Activated T-cell treated with anti-CD3 and anti-CD28 coated beads, Interleukin-2, amount 50 U/mL, for 24 hours (primary cell): ENCODE results near the gene KRTAP5-1.
"Not testable (repeated sequence)": the region's sequence is repeated elsewhere in the genome, so short reads cannot be mapped to it uniquely, and the experiment has no call there.

Experiments
- DNase-seq: peaks from one replicate; pipeline ENCODE4 v3.0.0-alpha.2; 2020
- H3K27ac Mint-ChIP-seq: 2 replicates; pipeline ENCODE4 v1.8.0; 2020; ENCODE audit warnings: mild to moderate bottlenecking, mixed read lengths
- H3K27me3 Mint-ChIP-seq: 2 replicates; pipeline ENCODE4 v1.8.0; 2020; ENCODE audit warnings: mixed read lengths
- H3K36me3 Mint-ChIP-seq: 2 replicates; pipeline ENCODE4 v1.8.0; 2020; ENCODE audit warnings: low read depth, mixed read lengths
- H3K4me1 Mint-ChIP-seq: 2 replicates; pipeline ENCODE4 v1.8.0; 2020; ENCODE audit warnings: low read depth, mixed read lengths
- H3K4me3 Mint-ChIP-seq: 2 replicates; pipeline ENCODE4 v1.8.0; 2020; ENCODE audit warnings: mild to moderate bottlenecking, moderate library complexity, mixed read lengths
- H3K9me3 Mint-ChIP-seq: 2 replicates; pipeline ENCODE4 v1.8.0; 2020; ENCODE audit warnings: mixed read lengths

Gene KRTAP5-1

GRCh38 chr11:1584661-1585370 lies at the start of gene KRTAP5-1:
Gene KRTAP5-1 (minus strand): TSS chr11:1585283. CDS start chr11:1585249, 34 bp downstream.
- not testable (repeated sequence) for H3K27me3 Mint-ChIP-seq, H3K36me3 Mint-ChIP-seq, DNase-seq, H3K9me3 Mint-ChIP-seq, H3K27ac Mint-ChIP-seq, H3K4me3 Mint-ChIP-seq
- H3K4me1 Mint-ChIP-seq, result peaks cover 16% of the 10 kb centered on the region

- H3K9me3 Mint-ChIP-seq, result no peaks in the 10 kb centered on the region
- DNase-seq, result no peak
- H3K27ac Mint-ChIP-seq, result no peak overlapping the region
- peaks cover 39% of the 10 kb centered on the region for H3K27me3 Mint-ChIP-seq
- no peaks in the 10 kb centered on the region for H3K36me3 Mint-ChIP-seq
- no peak overlapping the region for H3K4me3 Mint-ChIP-seq
- H3K4me1 Mint-ChIP-seq, result peaks cover 5% of the 10 kb centered on the region
Observed at GRCh38 chr11:1633864-1634263, 48.8 kb upstream of the KRTAP5-1 start.

GRCh38 chr11:1632053-1632714 lies 47.1 kb upstream of the KRTAP5-1 start:
- Mint-ChIP-seq H3K9me3 (no peaks in the 10 kb centered on the region), H3K4me3 (no peak overlapping the region), H3K36me3 (no peaks in the 10 kb centered on the region), H3K4me1 (peaks cover 7% of the 10 kb centered on the region), H3K27ac (no peak overlapping the region), H3K27me3 (peaks cover 43% of the 10 kb centered on the region)
- no peak for DNase-seq

DNA sequence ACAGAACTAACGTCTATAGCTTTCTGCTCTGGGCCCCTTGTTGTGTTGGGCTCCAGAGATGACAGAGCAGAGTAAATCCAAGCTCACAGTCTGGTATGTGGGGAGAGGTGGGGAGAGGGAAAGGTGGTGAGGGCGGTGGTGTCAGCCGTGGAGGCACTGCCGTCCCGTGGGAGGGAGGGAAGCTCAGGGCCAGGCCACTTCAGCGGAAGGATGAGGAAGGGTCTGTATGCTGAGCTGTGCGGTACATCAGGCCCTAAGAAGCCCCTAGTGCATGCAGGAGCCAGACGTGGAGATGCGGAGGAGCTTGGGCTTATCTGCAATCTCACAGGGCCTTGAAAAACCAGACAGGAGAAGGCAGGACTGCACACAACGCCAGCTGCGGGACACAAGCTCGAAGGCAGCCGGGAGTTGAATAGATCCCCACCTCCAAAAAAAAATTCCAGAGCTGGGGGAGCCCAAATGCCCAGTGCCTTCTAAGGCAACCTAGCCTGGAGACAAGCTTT lies 46.0 kb upstream of the KRTAP5-1 start:
- H3K9me3 Mint-ChIP-seq, result no peaks in the 10 kb centered on the region
- H3K27ac Mint-ChIP-seq, result no peak overlapping the region
- H3K4me1 Mint-ChIP-seq, result peaks cover 7% of the 10 kb centered on the region
- H3K27me3 Mint-ChIP-seq, result peaks cover 46% of the 10 kb centered on the region
- no peak overlapping the region for H3K4me3 Mint-ChIP-seq
- no peaks in the 10 kb centered on the region for H3K36me3 Mint-ChIP-seq
- DNase-seq, result no peak

GRCh38 chr11:1630271-1630670 lies 45.2 kb upstream of the KRTAP5-1 start:
- no peaks in the 10 kb centered on the region for H3K36me3 Mint-ChIP-seq

DNA sequence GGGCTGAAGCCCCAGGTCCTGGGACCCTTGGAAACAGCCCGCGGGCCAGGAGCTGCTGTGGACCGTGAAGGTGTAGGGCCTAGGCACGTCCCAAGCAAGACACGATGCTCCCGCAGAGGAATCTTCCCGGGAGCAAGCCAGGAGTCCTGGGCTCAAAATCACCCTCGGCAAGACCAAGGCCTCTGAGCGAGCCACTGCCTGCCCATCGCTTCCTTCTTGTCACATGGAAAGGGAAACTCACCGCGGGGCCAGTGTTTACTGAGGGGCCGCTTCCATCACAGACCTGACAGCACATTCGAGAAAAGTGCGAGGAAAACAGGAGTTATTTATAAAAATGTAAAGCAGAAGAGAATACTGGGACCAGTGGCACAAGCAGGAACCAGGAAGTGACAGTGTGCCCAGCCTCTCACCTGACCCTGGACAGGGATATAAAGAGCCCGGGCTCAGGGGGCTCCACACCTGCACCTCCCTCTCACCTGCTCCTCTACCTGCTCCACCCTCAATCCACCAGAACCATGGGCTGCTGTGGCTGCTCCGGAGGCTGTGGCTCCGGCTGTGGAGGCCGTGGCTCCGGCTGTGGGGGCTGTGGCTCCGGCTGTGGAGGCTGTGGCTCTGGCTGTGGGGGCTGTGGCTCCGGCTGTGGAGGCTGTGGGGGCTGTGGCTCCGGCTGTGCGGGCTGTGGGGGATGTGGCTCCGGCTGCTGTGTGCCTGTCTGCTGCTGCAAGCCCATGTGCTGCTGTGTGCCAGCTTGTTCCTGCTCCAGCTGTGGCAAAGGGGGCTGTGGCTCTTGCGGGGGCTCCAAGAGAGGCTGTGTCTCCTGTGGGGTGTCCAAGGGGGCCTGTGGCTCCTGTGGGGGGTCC lies 44.5 kb upstream of the KRTAP5-1 start, which contains the start of gene KRTAP5-5:
KRTAP5-5 (plus strand) TSS at position 450 of the 860 bp plus-strand sequence; CDS start at position 516, 66 bp downstream.
- Mint-ChIP-seq H3K27me3 (peaks cover 42% of the 10 kb centered on the region), H3K36me3 (no peaks in the 10 kb centered on the region), H3K4me3 (no peak within 1 kb of the TSS), H3K27ac (no peak within 1 kb of the TSS), H3K9me3 (no peaks in the 10 kb centered on the region), H3K4me1 (peaks cover 7% of the 10 kb centered on the region)
- DNase-seq, result no peak

More at GRCh38 chr11:1630271-1630670, 45.2 kb upstream of the KRTAP5-1 start:
- no peaks in the 10 kb centered on the region for H3K9me3 Mint-ChIP-seq
- peaks cover 40% of the 10 kb centered on the region for H3K27me3 Mint-ChIP-seq
- peaks cover 7% of the 10 kb centered on the region for H3K4me1 Mint-ChIP-seq
- no peak for DNase-seq
- H3K4me3 Mint-ChIP-seq, result no peak overlapping the region
- H3K27ac Mint-ChIP-seq, result no peak overlapping the region

DNA sequence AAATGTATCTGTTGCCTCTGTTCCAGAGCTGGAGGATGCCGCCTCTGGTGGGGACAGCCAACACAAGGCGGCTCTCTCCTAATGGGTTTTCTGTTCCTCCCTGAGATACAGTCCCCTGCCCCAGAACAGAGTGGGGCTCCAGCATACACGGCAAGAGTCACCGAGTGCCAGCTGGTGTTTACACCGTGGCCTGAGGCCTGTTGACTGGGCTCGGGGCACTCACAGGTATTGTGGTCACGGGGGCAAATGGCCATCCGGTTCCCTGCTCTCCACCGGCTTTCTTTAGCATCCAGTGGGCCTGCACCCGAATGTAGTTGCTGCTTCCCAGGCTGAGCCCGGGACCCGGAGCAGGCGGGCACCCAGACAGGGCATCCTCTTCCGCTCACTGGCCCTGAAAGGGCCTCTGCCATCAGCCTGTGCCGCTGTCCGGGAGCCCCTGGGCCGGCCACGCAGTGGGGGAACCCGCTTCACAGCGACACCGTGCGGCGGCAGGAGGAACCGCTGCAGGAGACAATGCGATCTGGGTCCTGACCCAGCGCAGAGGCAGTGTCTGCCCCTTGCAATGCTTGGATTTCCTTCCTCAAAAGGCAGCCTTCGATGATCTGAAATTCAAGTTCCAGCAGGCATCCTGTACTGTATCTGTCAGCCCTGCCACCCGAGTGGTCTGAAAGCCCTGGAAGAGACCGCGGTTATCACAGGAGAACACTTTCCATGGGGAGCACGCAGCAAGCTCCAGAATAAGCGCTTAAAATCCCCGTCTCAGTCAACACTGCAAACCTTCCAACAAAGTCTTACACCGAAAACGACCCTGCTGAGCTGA lies 43.6 kb upstream of the KRTAP5-1 start:
- Mint-ChIP-seq H3K27ac (no peak overlapping the region), H3K4me3 (no peak overlapping the region), H3K36me3 (no peaks in the 10 kb centered on the region), H3K27me3 (peaks cover 40% of the 10 kb centered on the region), H3K4me1 (peaks cover 7% of the 10 kb centered on the region), H3K9me3 (no peaks in the 10 kb centered on the region)
- peak; percentile 78 for DNase-seq

DNA sequence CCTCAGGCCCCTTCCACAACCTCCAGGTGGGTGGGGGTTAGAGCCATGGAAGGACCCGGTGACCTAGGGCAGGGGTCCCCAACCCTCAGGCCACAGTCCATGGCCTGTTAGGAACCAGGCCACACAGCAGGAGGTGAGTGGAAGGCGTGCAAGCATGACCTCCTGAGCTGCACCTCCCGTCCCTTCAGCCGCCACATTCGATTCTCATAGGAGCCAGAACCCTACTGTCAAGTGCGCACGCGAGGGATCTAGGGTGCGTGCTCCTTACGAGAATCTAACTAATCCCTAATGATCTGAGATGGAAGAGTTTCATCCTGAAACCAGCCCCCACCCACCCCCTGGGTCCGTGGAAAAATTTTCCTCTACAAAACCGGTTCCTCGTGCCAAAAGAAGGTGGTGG lies 40.5 kb upstream of the KRTAP5-1 start:
- DNase-seq, result no peak
- no peak overlapping the region for H3K27ac Mint-ChIP-seq
- H3K27me3 Mint-ChIP-seq, result peaks cover 24% of the 10 kb centered on the region
- H3K4me3 Mint-ChIP-seq, result no peak overlapping the region
- no peaks in the 10 kb centered on the region for H3K9me3 Mint-ChIP-seq
- peaks cover 5% of the 10 kb centered on the region for H3K4me1 Mint-ChIP-seq
- H3K36me3 Mint-ChIP-seq, result no peaks in the 10 kb centered on the region

- no peak overlapping the region for H3K4me3 Mint-ChIP-seq
- peaks cover 24% of the 10 kb centered on the region for H3K27me3 Mint-ChIP-seq
Observed at GRCh38 chr11:1624621-1625020, 39.5 kb upstream of the KRTAP5-1 start.

GRCh38 chr11:1623716-1624115 lies 38.6 kb upstream of the KRTAP5-1 start:
- Mint-ChIP-seq H3K4me3 (no peak overlapping the region), H3K9me3 (no peaks in the 10 kb centered on the region), H3K27me3 (peaks cover 19% of the 10 kb centered on the region), H3K36me3 (no peaks in the 10 kb centered on the region), H3K27ac (no peak overlapping the region), H3K4me1 (peaks cover 7% of the 10 kb centered on the region)
- DNase-seq, result no peak

More at GRCh38 chr11:1624621-1625020, 39.5 kb upstream of the KRTAP5-1 start:
- no peaks in the 10 kb centered on the region for H3K36me3 Mint-ChIP-seq
- DNase-seq, result no peak
- H3K4me1 Mint-ChIP-seq, result peaks cover 6% of the 10 kb centered on the region
- no peaks in the 10 kb centered on the region for H3K9me3 Mint-ChIP-seq
- H3K27ac Mint-ChIP-seq, result no peak overlapping the region

GRCh38 chr11:1622086-1622485 lies 37.0 kb upstream of the KRTAP5-1 start, which contains the start of gene KRTAP5-4:
Gene KRTAP5-4 (minus strand): TSS chr11:1622138. CDS start chr11:1622093, 45 bp downstream.
- Mint-ChIP-seq H3K36me3 (no peaks in the 10 kb centered on the region), H3K9me3 (no peaks in the 10 kb centered on the region), H3K4me3 (no peak within 1 kb of the TSS), H3K27ac (no peak within 1 kb of the TSS), H3K4me1 (peaks cover 7% of the 10 kb centered on the region), H3K27me3 (peaks cover 15% of the 10 kb centered on the region)
- DNase-seq, result no peak

DNA sequence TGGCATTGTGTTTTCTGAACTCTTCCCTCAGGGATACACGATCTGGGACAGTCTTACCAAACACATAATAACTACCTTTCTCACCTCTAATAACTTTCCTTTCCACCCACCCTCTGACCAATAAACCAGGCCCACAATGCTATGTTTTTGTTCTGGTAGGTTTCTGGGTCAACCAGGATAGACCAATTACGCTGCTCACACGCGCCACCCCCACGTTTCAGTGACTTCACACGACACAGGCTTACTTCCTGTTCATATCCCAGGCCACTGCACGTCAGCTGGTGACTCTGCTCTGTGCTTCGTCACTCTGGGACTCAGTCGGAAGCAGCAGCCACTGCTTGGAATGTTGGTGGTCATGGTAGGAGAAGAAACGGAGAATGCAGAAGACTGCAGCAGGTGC lies 34.4 kb upstream of the KRTAP5-1 start:
- no peaks in the 10 kb centered on the region for H3K36me3 Mint-ChIP-seq
- peaks cover 28% of the 10 kb centered on the region for H3K27me3 Mint-ChIP-seq
- H3K27ac Mint-ChIP-seq, result no peak overlapping the region
- no peak for DNase-seq
- H3K9me3 Mint-ChIP-seq, result no peaks in the 10 kb centered on the region
- no peak overlapping the region for H3K4me3 Mint-ChIP-seq
- peaks cover 7% of the 10 kb centered on the region for H3K4me1 Mint-ChIP-seq

- H3K27me3 Mint-ChIP-seq, result peaks cover 28% of the 10 kb centered on the region
- no peak for DNase-seq
- H3K27ac Mint-ChIP-seq, result no peak overlapping the region
- peaks cover 7% of the 10 kb centered on the region for H3K4me1 Mint-ChIP-seq
- H3K4me3 Mint-ChIP-seq, result no peak overlapping the region
- H3K36me3 Mint-ChIP-seq, result no peaks in the 10 kb centered on the region
- no peaks in the 10 kb centered on the region for H3K9me3 Mint-ChIP-seq
Observed at GRCh38 chr11:1618231-1618630, 33.1 kb upstream of the KRTAP5-1 start.

GRCh38 chr11:1608363-1608762 lies 23.3 kb upstream of the KRTAP5-1 start, which contains the start of gene KRTAP5-3:
Gene KRTAP5-3 (minus strand): TSS chr11:1608463. CDS start chr11:1608385, 78 bp downstream.
- Mint-ChIP-seq H3K4me1 (peaks cover 8% of the 10 kb centered on the region), H3K27ac (no peak within 1 kb of the TSS), H3K4me3 (no peak within 1 kb of the TSS), H3K27me3 (peaks cover 24% of the 10 kb centered on the region), H3K36me3 (no peaks in the 10 kb centered on the region), H3K9me3 (no peaks in the 10 kb centered on the region)
- no peak for DNase-seq
